Measurements from ENCODE around the gene UVRAG.
"Not testable (repeated sequence)": the region's sequence is repeated elsewhere in the genome, so short reads cannot be mapped to it uniquely, and the experiment has no call there.

The UVRAG gene

DNA sequence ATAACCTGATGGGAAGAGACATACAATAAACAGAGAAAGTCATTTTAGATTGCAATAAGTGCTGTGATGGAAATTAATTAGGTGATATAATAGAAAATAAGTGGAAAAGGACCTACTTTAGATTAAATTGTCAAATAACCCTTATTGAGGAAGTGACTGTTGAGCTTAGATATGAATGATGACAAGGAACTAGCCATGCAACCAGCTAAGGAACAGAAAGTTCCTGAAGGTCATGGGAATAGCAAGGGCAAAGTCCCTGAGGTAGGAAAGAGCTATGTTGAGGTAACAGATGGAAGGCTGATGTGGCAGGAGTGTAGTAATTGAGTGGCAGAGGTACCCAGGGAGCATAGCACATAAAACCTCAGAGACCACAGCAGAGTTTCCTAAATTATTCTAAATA, 256.1 kb downstream of the UVRAG start:
- no peak for DNase-seq
- in situ Hi-C loops (cut with HindIII; ENCODE audit: low pct_ligation_motif_present, low sequenced_read_pairs), result no loop called here
- H3K27ac ChIP-seq, result no peak overlapping the region
- no peak for TF ChIP-seq CTCF (IDR thresholded peaks at IDR 0.05; ENCODE audit: low read depth, low read length, missing control alignments)
- H3K4me3 ChIP-seq (ENCODE audit: low read depth, low read length), result no peak overlapping the region
- H3K27me3 ChIP-seq (replicated peaks), result no peaks in the 10 kb centered on the region
- no peaks in the 10 kb centered on the region for H3K36me3 ChIP-seq (replicated peaks)

- in situ Hi-C loops (cut with HindIII; ENCODE audit: low pct_ligation_motif_present, low sequenced_read_pairs), result no loop called here
These were observed 258.7 kb downstream of the UVRAG start for GRCh38 chr11:76073724-76074123.

GRCh38 chr11:76074148-76075095, 259.4 kb downstream of the UVRAG start:
- peak overlapping the region; percentile 53 for H3K27ac ChIP-seq
- in situ Hi-C loops (cut with HindIII; ENCODE audit: low pct_ligation_motif_present, low sequenced_read_pairs), result no loop called here
- peak; percentile 21 for DNase-seq

More at GRCh38 chr11:76073724-76074123, 258.7 kb downstream of the UVRAG start:
- no peak overlapping the region for H3K4me3 ChIP-seq (ENCODE audit: low read depth, low read length)
- no peak for TF ChIP-seq CTCF (IDR thresholded peaks at IDR 0.05; ENCODE audit: low read depth, low read length, missing control alignments)
- no peak for DNase-seq
- no peaks in the 10 kb centered on the region for H3K27me3 ChIP-seq (replicated peaks)
- H3K27ac ChIP-seq, result peak overlapping the region; percentile 3
- H3K36me3 ChIP-seq (replicated peaks), result no peaks in the 10 kb centered on the region

DNA sequence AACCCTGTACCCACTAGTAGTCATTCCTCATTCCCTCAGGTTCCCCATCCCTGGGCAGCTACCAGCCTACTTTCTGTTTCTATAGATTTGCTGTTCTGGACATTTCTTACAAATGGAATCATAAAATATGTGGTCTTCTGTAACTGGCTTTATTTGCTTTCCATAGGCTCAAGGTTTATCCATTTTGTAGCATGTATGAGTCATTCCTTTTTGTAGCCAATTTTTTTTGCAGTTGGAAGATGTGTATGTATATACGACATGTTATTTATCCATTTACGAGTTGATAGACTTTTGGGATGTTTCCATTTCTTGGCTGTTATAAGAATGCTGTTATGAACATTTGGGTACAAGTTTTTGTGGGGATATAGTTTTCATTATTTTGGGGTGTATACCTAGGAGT, 260.7 kb downstream of the UVRAG start:
- Histone ChIP-seq H3K27ac (no peak overlapping the region), H3K27me3 (replicated peaks) (no peaks in the 10 kb centered on the region), H3K4me3 (ENCODE audit: low read depth, low read length) (no peak overlapping the region), H3K36me3 (replicated peaks) (no peaks in the 10 kb centered on the region)
- in situ Hi-C loops (cut with HindIII; ENCODE audit: low pct_ligation_motif_present, low sequenced_read_pairs), result no loop called here
- DNase-seq, result no peak
- no peak for TF ChIP-seq CTCF (IDR thresholded peaks at IDR 0.05; ENCODE audit: low read depth, low read length, missing control alignments)

More at GRCh38 chr11:76074148-76075095, 259.4 kb downstream of the UVRAG start:
- Histone ChIP-seq H3K4me3 (ENCODE audit: low read depth, low read length) (no peak overlapping the region), H3K36me3 (replicated peaks) (no peaks in the 10 kb centered on the region), H3K27me3 (replicated peaks) (no peaks in the 10 kb centered on the region)
- TF ChIP-seq CTCF (IDR thresholded peaks at IDR 0.05; ENCODE audit: low read depth, low read length, missing control alignments), result no peak

DNA sequence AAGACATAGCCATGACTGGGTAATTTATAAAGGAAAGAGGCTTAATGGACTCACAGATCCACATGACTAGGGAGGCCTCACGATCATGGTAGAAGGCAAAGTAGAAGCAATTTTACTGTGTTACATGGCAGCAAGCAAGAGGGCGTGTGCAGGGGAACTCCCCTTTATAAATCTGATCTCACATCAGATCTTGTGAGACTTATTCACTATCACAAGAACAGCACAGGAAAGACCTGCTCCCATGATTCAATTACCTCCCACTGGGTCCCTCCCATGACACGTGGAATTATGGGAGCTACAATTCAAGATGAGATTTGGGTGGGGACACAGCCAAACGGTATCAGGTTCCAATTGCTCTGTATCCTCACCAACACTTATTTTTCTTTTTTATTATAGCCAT, 261.2 kb downstream of the UVRAG start:
- H3K4me3 ChIP-seq (ENCODE audit: low read depth, low read length); H3K36me3 ChIP-seq (replicated peaks); H3K27ac ChIP-seq; H3K27me3 ChIP-seq (replicated peaks); in situ Hi-C loops (cut with HindIII; ENCODE audit: low pct_ligation_motif_present, low sequenced_read_pairs); DNase-seq: not testable (repeated sequence)

GRCh38 chr11:76076749-76077148, 261.7 kb downstream of the UVRAG start:
- TF ChIP-seq CTCF (IDR thresholded peaks at IDR 0.05; ENCODE audit: low read depth, low read length, missing control alignments), result no peak
- Histone ChIP-seq H3K4me3 (ENCODE audit: low read depth, low read length) (no peak overlapping the region), H3K36me3 (replicated peaks) (no peaks in the 10 kb centered on the region), H3K27me3 (replicated peaks) (no peaks in the 10 kb centered on the region), H3K27ac (no peak overlapping the region)
- in situ Hi-C loops (cut with HindIII; ENCODE audit: low pct_ligation_motif_present, low sequenced_read_pairs), result no loop called here
- no peak for DNase-seq

All from brain microvascular endothelial cell (primary cell).